ENCODE measurements around the gene UBE2QL1. TPM values are rescaled to one million over a fixed set of nuclear protein-coding genes. Genes with fewer than 3 reads are reported as not detected.

The UBE2QL1 gene
- total and polyA plus RNA-seq, 2 experiments from 2014 or later: 6.3 to 8.8 TPM

DNA sequence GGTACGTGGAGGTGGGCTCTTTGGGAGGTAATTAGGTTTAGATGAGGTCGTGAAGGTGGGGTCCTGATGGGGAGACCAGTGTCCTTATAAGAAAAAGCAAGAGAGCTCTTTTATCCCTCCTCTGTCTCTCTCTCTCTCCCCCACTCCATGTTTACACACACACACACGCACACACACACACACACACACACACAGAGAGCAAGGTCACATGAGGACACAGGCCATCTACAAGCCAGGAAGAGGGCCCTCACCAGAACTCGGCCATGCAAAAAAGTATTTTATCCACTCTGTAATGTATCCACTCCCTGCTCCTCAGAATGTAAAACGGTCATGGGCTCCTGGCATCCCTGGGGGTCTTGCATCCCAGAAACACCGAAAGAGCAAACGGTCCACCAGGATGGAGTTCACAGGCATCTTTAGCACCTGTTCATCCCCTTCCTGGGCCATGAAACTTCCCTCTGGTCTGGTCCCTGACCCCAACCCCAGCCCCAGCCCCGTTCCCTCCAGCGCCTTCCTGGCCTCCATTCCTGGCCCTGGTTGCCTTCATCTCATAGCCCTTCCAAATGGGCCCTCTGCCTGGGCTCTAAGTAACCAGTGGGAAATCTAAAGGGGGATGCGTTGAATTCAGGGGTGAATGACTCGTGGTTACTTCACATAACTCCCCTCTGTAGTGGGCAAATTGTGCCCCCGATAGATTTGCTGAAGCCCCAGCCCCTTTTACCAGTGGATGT lies 95.3 kb downstream of the UBE2QL1 start:
- TF ChIP-seq, protein P1, sequence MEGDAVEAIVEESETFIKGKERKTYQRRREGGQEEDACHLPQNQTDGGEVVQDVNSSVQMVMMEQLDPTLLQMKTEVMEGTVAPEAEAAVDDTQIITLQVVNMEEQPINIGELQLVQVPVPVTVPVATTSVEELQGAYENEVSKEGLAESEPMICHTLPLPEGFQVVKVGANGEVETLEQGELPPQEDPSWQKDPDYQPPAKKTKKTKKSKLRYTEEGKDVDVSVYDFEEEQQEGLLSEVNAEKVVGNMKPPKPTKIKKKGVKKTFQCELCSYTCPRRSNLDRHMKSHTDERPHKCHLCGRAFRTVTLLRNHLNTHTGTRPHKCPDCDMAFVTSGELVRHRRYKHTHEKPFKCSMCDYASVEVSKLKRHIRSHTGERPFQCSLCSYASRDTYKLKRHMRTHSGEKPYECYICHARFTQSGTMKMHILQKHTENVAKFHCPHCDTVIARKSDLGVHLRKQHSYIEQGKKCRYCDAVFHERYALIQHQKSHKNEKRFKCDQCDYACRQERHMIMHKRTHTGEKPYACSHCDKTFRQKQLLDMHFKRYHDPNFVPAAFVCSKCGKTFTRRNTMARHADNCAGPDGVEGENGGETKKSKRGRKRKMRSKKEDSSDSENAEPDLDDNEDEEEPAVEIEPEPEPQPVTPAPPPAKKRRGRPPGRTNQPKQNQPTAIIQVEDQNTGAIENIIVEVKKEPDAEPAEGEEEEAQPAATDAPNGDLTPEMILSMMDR (IDR thresholded peaks at IDR 0.05; ENCODE audit: low read depth, low read length): no peak
- DNase-seq (ENCODE audit: low read depth in 1 of 2, low spot score in 1 of 2): no peak
- Histone ChIP-seq H3K27me3 (no peaks in the 10 kb centered on the region), H3K9me3 (ENCODE audit: low read depth) (no peaks in the 10 kb centered on the region), H3K27ac (no peak overlapping the region), H3K36me3 (no peaks in the 10 kb centered on the region), H3K4me1 (ENCODE audit: low read depth) (peaks cover 8% of the 10 kb centered on the region), H3K4me3 (no peak overlapping the region)

Other genes with a start within 250 kb of the UBE2QL1 start
- 11.8 and 15.8 TPM in 2 replicates for gene MED10, start 70.3 kb upstream of the UBE2QL1 start, total RNA-seq
- gene MED10, start 70.3 kb upstream of the UBE2QL1 start, polyA plus RNA-seq: 55.0 and 63.9 TPM in 2 replicates
- 23.9 and 37.7 TPM in 2 replicates for gene NSUN2, start 184.2 kb downstream of the UBE2QL1 start, total RNA-seq
- 47.2 and 58.7 TPM in 2 replicates for gene NSUN2, start 184.2 kb downstream of the UBE2QL1 start, polyA plus RNA-seq
- gene SRD5A1, start 184.6 kb downstream of the UBE2QL1 start, total RNA-seq: 29.9 and 52.8 TPM in 2 replicates
- gene SRD5A1, start 184.6 kb downstream of the UBE2QL1 start, polyA plus RNA-seq: 20.1 and 24.4 TPM in 2 replicates

Data from cardiac muscle cell (in vitro differentiated cells and primary cell).